Right ventricle myocardium superior (tissue), 1 donor: ENCODE measurements around the gene HAS3. TPM values are rescaled to one million over a fixed set of nuclear protein-coding genes. Genes with fewer than 3 reads are reported as not detected.
"Not testable (repeated sequence)": the region's sequence is repeated elsewhere in the genome, so short reads cannot be mapped to it uniquely, and the experiment has no call there.

ENCODE experiments used
- ATAC-seq: fragments of 200-7000 bp; cut with Tn5 transposase; one replicate; pipeline ENCODE4 v1.9.1; 2020; ENCODE audit warnings: mild to moderate bottlenecking; ENCODE audit not compliant: poor library complexity
- DNase-seq: peaks from one replicate; pipeline ENCODE4 v3.0.0-alpha.2; 2020
- intact Hi-C: fragments of 100-400 bp; cut with DNase I; formaldehyde crosslinking; loops from one replicate; pipeline ENCODE4 v1.11.2; 2022
- total RNA-seq: library from RNA; stranded (reverse); fragmentation: NEBNext Ultra II Directional; extraction: Animal tissue kit (Norgen Biotek cat#: 25700); gene quantifications from one replicate; pipeline ENCODE4 v1.2.1, GENCODE V29; 2021
- donor health status: DM: no; HTN: yes; CAD: no; lungs with severe emphysema.

Gene HAS3
- total RNA-seq, 1 donor from 2014 or later: 0.19 TPM

- intact Hi-C loops: loop anchor here (10.0 kb wide), 1 partner anchor 63 kb away; no protein-coding TSS in a partner anchor
- peak; percentile 86 for DNase-seq
- peak; percentile 65 for ATAC-seq
Observed at GRCh38 chr16:69131839-69132423, 26.5 kb downstream of the HAS3 start.

GRCh38 chr16:69132424-69133252 lies 27.2 kb downstream of the HAS3 start, which contains the start of the genes CHTF8 and UTP4:
TSS of gene CHTF8 (minus strand) at chr16:69132588. CDS start at chr16:69121458, 11,130 bp downstream.
TSS of gene UTP4 (plus strand) at chr16:69132649. CDS start at chr16:69133460, 811 bp downstream.
- DNase-seq: peak; percentile 92
- intact Hi-C loops: loop anchor here (10.0 kb wide), 1 partner anchor 62 kb away; no protein-coding TSS in a partner anchor
- peak; percentile 97 for ATAC-seq

DNA sequence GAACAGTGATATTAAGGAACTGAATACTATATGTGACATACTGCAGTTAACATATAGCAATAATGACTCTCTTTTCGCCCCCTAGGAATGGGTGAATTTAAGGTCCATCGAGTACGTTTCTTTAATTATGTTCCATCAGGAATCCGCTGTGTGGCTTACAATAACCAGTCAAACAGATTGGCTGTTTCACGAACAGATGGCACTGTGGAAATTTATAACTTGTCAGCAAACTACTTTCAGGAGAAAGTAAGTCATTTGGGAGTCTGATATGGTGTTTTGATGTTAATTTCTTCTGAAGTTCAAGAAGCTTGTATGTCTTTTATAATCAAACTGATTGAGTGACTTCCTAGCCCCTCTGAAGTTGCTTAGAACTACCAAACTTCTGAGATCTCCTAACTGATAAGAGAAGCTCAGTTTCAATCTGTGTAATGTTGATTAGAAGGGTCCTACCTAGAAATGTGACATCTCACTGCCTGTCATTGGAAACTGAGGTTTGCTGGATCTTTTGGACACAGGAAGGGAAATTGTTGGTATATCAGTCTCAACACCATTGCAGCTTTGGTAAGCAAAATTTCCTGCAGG lies 28.0 kb downstream of the HAS3 start:
- intact Hi-C loops: loop anchor here (10.0 kb wide), 1 partner anchor 61 kb away; no protein-coding TSS in a partner anchor
- DNase-seq: no peak

DNA sequence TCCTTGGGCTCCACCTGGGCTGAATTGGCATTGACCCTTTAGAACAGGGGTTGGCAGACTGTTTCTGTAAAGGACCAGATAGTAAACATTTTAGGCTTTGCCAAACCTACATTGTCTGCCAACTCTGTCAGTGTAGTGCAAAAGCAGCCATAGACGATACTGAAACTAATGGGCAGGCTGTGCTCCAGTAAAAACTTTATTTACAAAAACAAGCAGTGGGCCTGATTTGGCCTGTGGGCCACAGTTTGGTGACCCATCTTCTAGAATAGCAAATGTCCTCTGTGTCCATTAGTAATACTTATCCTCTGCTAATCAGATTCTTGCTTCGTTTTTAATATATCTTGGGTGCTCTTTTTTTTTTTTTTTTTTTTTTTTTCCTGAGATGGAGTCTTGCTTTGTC lies 33.2 kb downstream of the HAS3 start:
- ATAC-seq (no peak), DNase-seq (no peak)
- intact Hi-C loops: loop anchor here (10.0 kb wide), 1 partner anchor 56 kb away; no protein-coding TSS in a partner anchor

More for the DNA sequence above, 28.0 kb downstream of the HAS3 start:
- no peak for ATAC-seq

GRCh38 chr16:69139464-69139863 lies 34.0 kb downstream of the HAS3 start:
- not testable (repeated sequence) for DNase-seq, ATAC-seq
- intact Hi-C loops: loop anchor here (10.0 kb wide), 1 partner anchor 55 kb away; no protein-coding TSS in a partner anchor

- DNase-seq: no peak
- intact Hi-C loops: no loop called here
- no peak for ATAC-seq
Observed at GRCh38 chr16:69141014-69141413, 35.6 kb downstream of the HAS3 start.

- no peak for ATAC-seq
- no peak for DNase-seq
- intact Hi-C loops: no loop called here
Observed at GRCh38 chr16:69141936-69142335, 36.5 kb downstream of the HAS3 start.

DNA sequence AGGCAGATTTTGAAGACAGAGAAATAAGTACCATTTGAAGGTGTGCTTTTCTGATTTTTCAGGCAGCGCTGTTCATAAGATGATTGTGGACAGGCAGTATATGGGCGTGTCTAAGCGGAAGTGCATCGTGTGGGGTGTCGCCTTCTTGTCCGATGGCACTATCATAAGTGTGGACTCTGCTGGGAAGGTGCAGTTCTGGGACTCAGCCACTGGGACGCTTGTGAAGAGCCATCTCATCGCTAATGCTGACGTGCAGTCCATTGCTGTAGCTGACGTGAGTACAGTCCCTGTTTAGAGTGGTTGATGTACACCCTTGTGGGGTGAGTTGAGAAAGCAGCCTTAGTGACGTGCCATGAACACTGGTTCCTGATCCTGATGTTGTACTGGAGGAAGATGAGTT lies 37.7 kb downstream of the HAS3 start:
- ATAC-seq (no peak), DNase-seq (no peak)
- intact Hi-C loops: no loop called here

DNA sequence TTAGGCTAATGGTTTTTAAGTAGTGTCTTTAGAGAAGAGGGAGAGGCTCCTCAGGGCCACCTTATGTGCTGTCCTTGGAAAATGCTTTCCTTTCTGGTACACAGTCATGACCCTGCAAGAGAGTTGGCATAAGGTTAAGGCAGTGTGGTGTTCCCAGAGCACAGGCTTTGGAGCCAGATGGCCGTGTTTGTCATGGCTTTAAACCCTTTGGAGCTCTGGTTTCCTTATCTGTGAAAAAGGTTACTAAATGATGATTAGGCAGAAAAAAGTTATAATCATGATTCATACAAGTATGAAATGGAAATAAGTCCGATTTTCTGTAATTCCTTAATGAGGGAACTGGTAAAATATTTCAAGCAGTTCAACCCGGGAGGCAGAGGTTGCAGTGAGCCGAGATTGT lies 40.2 kb downstream of the HAS3 start:
- intact Hi-C loops: no loop called here
- ATAC-seq (no peak), DNase-seq (no peak)

DNA sequence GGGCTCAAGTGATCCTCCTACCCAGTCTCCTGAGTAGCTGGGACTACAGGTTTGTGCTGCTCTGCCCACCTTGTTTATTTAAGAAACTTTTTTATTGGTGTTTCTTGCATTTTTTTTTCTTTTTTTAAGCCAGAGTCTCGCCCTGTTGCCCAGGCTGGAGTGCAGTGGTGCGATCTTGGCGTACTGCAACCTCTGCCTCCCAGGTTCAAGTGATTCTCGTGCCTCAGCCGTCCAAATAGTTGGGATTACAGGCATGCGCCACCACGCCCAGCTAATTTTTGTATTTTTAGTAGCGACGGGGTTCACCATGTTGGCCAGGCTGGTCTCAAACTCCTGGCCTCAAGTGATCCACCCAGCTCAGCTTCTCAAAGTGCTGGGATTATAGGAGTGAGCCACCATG lies 44.2 kb downstream of the HAS3 start:
- not testable (repeated sequence) for DNase-seq

GRCh38 chr16:69150146-69150865 lies 44.9 kb downstream of the HAS3 start:
- intact Hi-C loops: loop anchor here (2.0 kb wide), 1 partner anchor 138 kb away; no protein-coding TSS in a partner anchor
- ATAC-seq (peak; percentile 89), DNase-seq (no peak)

More for the DNA sequence above, 44.2 kb downstream of the HAS3 start:
- not testable (repeated sequence) for ATAC-seq
- intact Hi-C loops: loop anchor here (2.0 kb wide), 1 partner anchor 139 kb away; no protein-coding TSS in a partner anchor

GRCh38 chr16:69157196-69157595 lies 51.7 kb downstream of the HAS3 start:
- no peak for DNase-seq
- no peak for ATAC-seq
- intact Hi-C loops: no loop called here

DNA sequence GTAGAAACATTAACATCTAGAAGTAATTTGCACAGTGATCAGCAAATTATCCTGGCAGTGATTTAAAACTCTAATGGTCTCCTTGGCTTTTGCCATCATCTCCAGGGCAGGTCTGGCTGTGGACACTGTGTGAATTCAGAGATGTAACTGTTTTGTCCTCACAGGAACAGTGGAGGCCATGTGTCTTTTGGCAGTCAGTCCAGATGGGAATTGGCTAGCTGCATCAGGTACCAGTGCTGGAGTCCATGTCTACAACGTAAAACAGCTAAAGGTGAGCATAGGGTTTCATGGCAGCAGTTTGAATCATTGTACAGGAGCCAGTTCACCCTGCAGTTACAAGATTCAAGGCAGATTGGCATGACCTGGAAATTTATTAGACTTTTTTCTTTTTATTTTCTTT lies 54.7 kb downstream of the HAS3 start:
- intact Hi-C loops: no loop called here
- no peak for DNase-seq
- ATAC-seq: no peak

GRCh38 chr16:69165584-69165983 lies 60.1 kb downstream of the HAS3 start:
- intact Hi-C loops: no loop called here
- DNase-seq (no peak), ATAC-seq (no peak)

DNA sequence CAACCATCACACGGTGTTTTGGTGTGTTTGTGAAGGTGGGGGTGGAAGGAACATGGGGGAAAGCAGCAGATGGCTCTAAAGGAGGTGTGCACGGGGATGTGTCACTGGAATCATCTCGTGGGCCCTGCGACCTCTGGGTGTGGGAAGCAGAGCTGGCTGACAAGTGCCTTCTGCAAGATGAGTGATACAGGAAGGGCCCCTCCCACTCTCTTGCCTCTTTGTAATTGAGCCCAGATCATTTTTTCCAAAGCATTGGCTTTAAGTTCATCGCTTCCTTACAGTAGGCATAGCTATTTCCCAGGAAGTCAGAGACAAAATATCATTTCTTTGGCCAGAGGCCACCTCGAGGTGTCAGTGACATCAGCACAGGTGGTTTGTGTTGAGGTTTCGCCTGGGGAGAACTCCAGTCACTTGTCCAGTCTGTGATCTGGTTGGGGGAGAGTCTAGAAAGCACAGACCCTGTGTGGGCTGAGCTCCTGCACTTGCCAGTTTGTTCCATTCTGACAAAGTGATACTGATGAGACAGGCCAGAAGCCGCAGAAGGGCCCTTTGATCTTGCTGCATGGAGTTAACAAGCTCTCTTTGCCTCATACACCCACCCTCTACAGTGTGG lies 60.9 kb downstream of the HAS3 start:
- intact Hi-C loops: no loop called here
- ATAC-seq (no peak), DNase-seq (no peak)

DNA sequence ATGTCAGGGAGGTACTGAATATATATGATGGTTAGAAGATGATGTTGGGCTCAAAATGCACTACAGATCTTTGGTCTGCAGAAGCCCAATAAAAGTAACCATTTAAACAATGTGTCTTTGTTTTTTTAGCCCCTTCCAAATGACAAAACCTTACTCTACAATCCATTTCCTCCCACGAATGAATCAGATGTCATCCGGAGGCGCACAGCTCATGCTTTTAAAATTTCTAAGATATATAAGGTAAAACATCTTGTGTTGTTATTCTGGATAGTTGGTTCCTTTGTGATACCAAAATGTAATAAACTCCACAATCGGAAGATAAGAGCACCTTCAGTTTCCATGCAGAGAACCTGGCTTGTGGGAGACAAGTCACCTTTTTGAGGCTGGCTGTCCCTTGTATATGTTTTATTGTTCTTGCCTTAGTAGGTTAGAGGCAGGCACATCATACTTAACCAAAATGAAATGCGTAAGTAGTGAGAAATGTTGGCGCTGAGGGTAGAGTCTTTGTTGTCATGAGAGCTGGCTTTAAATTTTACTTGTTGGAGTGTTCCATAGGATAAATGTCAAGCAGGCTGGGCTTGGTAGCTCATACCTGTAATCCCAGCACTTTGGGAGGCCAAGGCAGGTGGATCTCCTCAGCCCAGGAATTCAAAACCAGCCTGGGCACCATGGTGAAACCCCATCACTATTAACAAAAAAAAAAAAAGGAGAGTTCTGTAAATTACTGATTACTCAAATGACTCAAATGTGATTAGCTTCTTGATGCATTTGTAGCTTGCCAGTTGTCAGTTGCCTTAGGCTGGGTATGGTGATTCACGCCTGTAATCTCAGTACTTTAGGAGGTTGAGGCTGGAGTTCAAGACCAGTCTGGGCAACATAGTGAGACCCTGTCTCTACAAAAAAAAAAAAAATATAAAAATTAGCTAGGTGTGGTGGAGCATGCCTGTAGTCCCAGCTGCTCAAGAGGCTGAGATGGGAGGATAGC lies 61.8 kb downstream of the HAS3 start:
- intact Hi-C loops: no loop called here
- DNase-seq (no peak), ATAC-seq (no peak)
